ENCODE measurements around the gene SYNJ2. TPM values are rescaled to one million over a fixed set of nuclear protein-coding genes. Genes with fewer than 3 reads are reported as not detected.

SYNJ2 gene
- total RNA-seq, 1 donor from 2014 or later = 42.7 TPM

- no peak for DNase-seq (ENCODE audit: low spot score in 2 of 2, unreplicated experiment in 2 of 2)
- H3K4me1 Mint-ChIP-seq = peaks cover 54% of the 10 kb centered on the region
- H3K27ac Mint-ChIP-seq = peak overlapping the region; percentile 73
- H3K4me3 Mint-ChIP-seq = no peak overlapping the region
- no peak for TF ChIP-seq CTCF (IDR thresholded peaks at IDR 0.05; ENCODE audit: unreplicated experiment)
- H3K36me3 Mint-ChIP-seq = peaks cover 5% of the 10 kb centered on the region
- no peaks in the 10 kb centered on the region for H3K27me3 Mint-ChIP-seq (ENCODE audit: low read depth)
- no peaks in the 10 kb centered on the region for H3K9me3 Mint-ChIP-seq
These were observed 8.8 kb downstream of the SYNJ2 start for GRCh38 chr6:157990321-157991066.

GRCh38 chr6:157991067-157991432 lies 9.4 kb downstream of the SYNJ2 start:
- H3K9me3 Mint-ChIP-seq = no peaks in the 10 kb centered on the region
- no peak for TF ChIP-seq CTCF (IDR thresholded peaks at IDR 0.05; ENCODE audit: unreplicated experiment)

GRCh38 chr6:157993076-157993475 lies 11.4 kb downstream of the SYNJ2 start:
- Mint-ChIP-seq H3K4me3 (no peak overlapping the region), H3K36me3 (peaks cover 9% of the 10 kb centered on the region), H3K27ac (no peak overlapping the region), H3K9me3 (no peaks in the 10 kb centered on the region), H3K27me3 (ENCODE audit: low read depth) (no peaks in the 10 kb centered on the region), H3K4me1 (peaks cover 62% of the 10 kb centered on the region)
- TF ChIP-seq CTCF (IDR thresholded peaks at IDR 0.05; ENCODE audit: unreplicated experiment) = no peak
- no peak for DNase-seq (ENCODE audit: low spot score in 2 of 2, unreplicated experiment in 2 of 2)

More at GRCh38 chr6:157991067-157991432, 9.4 kb downstream of the SYNJ2 start:
- Mint-ChIP-seq H3K4me3 (no peak overlapping the region), H3K27ac (no peak overlapping the region), H3K4me1 (peaks cover 49% of the 10 kb centered on the region), H3K27me3 (ENCODE audit: low read depth) (no peaks in the 10 kb centered on the region), H3K36me3 (peaks cover 5% of the 10 kb centered on the region)
- DNase-seq (ENCODE audit: low spot score in 2 of 2, unreplicated experiment in 2 of 2) = no peak

GRCh38 chr6:157994125-157994795 lies 12.6 kb downstream of the SYNJ2 start:
- Mint-ChIP-seq H3K4me1 (peaks cover 66% of the 10 kb centered on the region), H3K9me3 (no peaks in the 10 kb centered on the region), H3K4me3 (no peak overlapping the region), H3K27ac (peak overlapping the region; percentile 67), H3K27me3 (ENCODE audit: low read depth) (no peaks in the 10 kb centered on the region), H3K36me3 (peaks cover 9% of the 10 kb centered on the region)
- no peak for TF ChIP-seq CTCF (IDR thresholded peaks at IDR 0.05; ENCODE audit: unreplicated experiment)
- no peak for DNase-seq (ENCODE audit: low spot score in 2 of 2, unreplicated experiment in 2 of 2)

GRCh38 chr6:157995458-157995857 lies 13.8 kb downstream of the SYNJ2 start:
- peaks cover 64% of the 10 kb centered on the region for H3K4me1 Mint-ChIP-seq
- no peak overlapping the region for H3K27ac Mint-ChIP-seq
- TF ChIP-seq CTCF (IDR thresholded peaks at IDR 0.05; ENCODE audit: unreplicated experiment) = no peak
- peaks cover 9% of the 10 kb centered on the region for H3K36me3 Mint-ChIP-seq
- H3K4me3 Mint-ChIP-seq = no peak overlapping the region
- H3K27me3 Mint-ChIP-seq (ENCODE audit: low read depth) = no peaks in the 10 kb centered on the region
- no peaks in the 10 kb centered on the region for H3K9me3 Mint-ChIP-seq
- no peak for DNase-seq (ENCODE audit: low spot score in 2 of 2, unreplicated experiment in 2 of 2)

All from mesothelial cell of epicardium (in vitro differentiated cells).